Myocyte (in vitro differentiated cells): ENCODE results near the gene AUTS2. TPM values are rescaled to one million over a fixed set of nuclear protein-coding genes. Genes with fewer than 3 reads are reported as not detected.

Experiments
- DNase-seq: peaks from one replicate; pipeline ENCODE4 v3.0.0-alpha.2; 2012; ENCODE audit warnings: low read depth
- total RNA-seq: library from RNA; depleted of rRNA; stranded (reverse); fragments of >200 nt; gene quantifications from 2 replicates; pipeline ENCODE4 v1.2.3, GENCODE V29; 2014

AUTS2 gene
- total RNA-seq, 1 donor from 2014 or later, result 4.4 TPM

DNA sequence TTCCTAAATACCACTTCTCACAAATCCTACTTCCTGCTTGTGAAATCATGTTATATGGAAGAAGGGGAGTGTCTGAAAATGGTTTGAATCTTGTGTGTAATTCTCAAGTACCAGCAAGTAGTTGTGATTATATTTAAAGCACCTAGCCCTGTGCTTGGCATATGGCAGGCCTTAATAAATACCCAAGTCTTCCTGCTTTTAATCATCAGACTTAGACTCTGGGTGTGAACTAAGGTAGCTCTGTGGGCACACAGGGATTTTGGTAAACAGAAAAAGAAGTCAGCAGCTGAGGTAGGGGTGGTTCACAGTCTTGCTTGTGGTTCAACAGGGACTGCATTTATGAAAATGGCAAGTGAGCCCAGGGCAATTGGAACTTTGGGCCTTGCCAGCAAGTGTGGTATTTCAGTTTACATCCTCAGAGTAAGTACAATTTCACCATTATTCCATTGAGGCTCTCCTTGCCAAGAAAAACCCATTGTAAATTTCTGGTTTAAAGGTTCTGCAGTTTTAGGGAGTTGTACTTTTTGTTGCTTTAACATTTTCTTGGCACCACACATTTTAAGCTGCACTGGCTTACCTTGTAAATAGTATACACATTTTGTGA, 215.5 kb downstream of the AUTS2 start:
- no peak for DNase-seq

GRCh38 chr7:69814421-69814962, 216.2 kb downstream of the AUTS2 start:
- DNase-seq, result no peak

DNA sequence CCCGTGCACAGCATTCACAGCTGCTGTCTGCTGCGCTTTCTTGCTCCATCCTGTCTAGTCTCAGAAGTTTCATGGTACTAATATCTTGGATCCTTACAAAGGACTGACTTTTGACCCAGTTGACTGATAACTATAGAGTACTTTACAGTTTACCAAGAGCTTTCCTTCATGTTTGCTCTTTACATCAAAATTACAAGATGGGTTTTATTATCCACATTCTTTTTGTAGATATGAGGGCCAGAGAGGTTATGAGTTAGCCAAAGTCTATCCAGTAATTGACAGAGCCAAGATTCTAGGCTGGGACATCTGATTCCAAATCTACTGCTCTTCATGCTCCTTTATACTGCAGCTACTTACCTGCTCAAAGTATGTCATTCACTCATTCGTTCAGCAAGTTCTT, 218.2 kb downstream of the AUTS2 start:
- DNase-seq, result no peak

- DNase-seq, result no peak
Observed at GRCh38 chr7:69817121-69817520, 218.8 kb downstream of the AUTS2 start.

DNA sequence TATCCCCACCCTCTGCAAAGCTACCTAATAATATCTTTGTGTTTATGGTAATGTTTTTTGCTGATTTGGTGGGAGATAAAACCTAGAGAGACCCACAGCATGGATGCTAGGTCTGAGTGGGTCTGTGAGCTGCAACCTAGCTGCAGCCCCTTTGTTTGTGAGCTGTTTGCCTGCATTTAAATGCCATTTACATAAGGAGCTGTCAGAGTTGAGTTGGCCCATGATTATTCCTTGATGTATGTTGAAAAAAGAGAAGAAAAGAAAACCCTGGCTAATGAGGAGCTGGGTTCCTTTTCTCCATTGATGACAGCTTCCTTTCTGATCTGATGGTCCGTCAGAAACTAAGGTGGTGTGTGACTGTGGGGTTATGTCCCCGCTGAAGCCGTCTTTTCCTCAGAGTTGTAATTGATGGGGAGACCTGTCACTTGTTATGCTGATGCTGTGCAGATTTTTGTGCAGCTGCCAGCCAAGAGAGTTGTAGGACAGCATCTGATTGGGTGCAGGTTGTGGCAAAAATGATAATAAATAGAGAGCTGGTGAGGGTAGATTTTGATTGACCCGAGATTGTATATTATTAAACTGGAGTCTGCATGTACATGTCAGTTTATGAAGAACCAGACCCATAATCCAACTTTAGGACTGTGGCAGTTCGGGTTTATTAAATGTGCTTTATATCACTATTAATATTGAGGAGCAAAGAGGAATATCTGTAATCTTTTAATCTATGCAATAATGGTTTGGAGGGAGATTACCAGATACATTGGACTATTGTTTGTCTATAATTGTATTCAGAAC, 219.8 kb downstream of the AUTS2 start:
- no peak for DNase-seq

- no peak for DNase-seq
Observed at GRCh38 chr7:69818636-69819332, 220.5 kb downstream of the AUTS2 start.

DNA sequence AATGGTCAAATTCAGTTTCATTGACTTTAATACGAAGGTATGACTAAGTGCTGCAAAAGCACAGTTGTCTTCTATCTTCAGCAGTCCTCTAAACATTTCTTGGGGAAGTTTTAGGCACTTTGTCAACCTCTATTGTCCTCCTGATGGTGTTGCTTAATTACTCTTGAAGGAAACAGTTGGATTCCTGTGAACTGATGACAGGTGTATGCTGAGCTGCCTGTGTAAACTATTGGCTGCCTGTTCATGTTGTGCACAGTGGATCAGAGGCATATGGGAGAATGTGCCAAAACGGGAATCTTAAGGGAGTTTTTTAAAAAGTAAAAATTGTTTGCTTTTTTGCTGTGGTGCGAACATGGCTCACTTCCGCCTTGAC, 221.0 kb downstream of the AUTS2 start:
- no peak for DNase-seq

GRCh38 chr7:69820479-69821192, 222.4 kb downstream of the AUTS2 start:
- no peak for DNase-seq

- no peak for DNase-seq
Observed at GRCh38 chr7:69822386-69822785, 224.1 kb downstream of the AUTS2 start.

DNA sequence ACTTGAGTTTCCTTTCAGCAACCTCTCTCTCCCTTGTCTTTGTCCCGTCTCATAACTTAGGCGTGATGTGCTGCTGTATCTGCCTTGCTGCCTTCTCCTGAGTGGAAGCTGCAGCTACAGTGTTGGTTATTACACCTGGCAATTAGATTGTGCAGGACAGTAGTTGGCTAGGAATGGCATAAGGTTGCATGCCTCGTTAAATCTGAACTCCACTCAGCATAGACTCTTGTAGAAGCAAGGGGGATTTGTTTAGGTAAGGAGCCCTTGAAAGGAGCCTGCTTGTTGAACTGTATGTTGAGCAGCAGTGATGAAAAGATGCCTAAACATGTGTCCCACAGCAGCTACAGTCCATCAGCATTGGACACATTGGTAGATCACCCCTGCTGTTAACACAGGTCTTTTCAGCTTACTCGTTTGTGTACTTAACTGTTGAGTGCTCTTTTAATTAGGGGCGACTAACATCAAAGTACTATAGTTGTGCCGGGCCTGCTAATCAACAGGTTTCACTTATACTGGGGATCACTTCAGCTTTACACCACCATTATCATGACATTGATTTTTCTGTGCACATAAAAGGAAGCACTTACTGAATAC, 225.0 kb downstream of the AUTS2 start:
- DNase-seq, result no peak

DNA sequence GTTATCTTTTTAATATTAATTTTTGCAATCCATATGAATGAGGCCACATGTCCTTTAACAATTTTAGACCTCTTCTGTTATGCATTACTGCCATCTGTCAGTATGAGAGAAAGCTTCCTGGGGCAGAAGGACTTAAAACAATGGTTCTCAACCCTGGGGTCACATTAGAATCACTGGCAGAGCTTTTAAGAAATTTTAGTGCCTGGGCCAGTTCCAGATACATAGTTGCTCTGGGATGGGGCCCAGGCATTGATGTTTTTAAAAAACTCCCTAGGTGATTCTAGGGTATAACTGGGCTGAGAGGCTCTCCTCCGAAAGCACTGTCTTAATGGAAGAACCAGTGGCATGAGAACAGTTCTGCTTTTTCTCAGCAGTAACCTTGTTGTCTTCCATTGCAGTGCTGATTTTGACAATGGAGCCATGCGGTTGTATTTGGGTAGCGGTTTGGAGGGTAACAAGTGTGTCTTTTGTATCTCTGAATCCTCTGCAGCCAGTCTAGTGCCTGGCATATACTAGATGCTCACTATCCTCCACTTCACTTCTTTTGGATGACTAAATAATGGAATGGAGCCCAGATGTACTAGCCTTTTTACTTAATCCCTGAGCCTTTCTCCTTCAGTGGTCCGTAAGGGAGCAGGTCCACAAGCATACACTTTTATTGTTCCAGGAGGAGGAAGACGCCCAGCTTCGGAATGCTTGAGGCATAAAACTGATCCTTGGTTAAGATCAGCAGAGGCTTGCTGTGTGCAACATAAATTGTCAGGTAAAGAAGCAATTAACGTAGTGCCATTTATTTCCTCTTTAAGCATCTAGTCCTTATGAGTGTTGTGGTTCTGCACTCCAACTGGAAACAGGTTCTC, 227.1 kb downstream of the AUTS2 start:
- DNase-seq, result no peak

- DNase-seq, result no peak
Observed at GRCh38 chr7:69826283-69826682, 228.0 kb downstream of the AUTS2 start.

- DNase-seq, result no peak
Observed at GRCh38 chr7:69827140-69827539, 228.9 kb downstream of the AUTS2 start.

DNA sequence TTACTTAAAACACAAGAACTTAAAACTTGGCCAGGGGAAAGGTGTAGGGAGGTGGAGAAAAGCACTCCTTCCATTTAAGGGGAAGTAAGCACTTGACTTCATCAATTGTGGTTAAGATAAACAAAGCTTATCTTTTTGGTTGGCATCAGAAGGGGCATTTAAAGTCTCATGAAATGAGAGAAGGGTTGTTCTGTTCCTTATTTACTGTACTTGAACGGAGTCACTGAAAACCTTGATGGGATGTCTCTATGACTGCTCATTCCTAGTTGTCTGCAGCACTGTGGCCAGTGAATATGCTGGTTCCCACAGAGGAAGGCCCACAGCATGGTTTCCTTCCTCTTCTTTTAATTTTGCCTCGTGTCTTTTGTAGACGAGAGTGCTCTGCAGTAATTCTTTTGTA, 229.3 kb downstream of the AUTS2 start:
- DNase-seq, result no peak

DNA sequence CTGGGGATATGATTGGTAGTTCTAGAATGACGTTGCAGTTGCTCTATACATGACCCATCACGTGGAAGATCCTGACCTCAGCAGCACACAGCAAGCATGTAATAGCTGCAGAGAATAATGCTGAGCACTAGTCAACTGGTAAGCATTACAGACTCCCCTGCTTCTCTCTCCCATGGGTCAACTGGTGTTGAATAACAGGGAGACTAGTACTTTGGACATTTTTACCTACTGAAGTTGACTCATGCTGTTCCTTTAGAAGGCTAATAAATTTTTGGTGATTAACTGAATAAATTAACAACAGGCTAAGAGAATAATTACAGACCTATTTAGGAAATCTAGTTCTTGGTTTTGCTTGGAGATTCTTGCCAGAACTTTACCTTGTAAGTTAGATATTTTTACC, 234.1 kb downstream of the AUTS2 start:
- DNase-seq, result no peak

DNA sequence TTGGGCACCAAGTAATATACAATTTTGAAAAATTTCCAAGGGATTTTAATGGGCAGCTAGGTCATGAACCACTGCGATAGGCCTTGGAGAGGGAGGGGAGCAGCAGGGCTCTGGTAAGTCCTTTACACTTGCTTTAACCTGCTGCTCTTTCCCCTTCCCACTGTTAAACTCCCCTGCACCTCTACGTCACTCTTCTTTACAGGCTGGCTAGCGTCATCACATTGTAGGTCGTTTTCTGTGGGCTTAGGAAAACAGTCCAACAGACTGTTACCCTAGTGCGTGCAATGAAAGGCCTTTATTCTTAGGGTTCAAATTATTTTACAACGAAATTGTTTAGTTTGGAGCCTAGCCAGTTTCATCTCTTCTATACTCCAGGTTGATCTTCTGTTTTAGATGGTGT, 235.7 kb downstream of the AUTS2 start:
- no peak for DNase-seq

DNA sequence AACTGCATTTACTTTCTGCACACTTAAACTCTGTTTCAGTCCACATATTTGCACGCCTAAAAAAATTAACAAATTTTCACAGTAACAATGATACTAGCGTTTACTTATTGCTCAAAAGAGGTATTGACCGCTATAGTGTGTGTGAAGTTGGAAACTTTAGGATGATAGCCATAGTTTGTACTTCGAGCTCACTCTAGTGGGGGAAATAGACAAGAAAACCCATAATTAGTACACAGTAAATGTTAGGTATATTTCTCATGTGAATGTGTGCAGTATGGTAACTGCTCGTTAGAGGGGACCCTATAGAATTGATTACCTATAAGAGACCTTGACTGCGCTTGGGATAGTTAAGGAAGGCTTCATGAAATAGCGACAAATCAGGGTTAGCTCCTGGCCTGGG, 238.4 kb downstream of the AUTS2 start:
- no peak for DNase-seq

DNA sequence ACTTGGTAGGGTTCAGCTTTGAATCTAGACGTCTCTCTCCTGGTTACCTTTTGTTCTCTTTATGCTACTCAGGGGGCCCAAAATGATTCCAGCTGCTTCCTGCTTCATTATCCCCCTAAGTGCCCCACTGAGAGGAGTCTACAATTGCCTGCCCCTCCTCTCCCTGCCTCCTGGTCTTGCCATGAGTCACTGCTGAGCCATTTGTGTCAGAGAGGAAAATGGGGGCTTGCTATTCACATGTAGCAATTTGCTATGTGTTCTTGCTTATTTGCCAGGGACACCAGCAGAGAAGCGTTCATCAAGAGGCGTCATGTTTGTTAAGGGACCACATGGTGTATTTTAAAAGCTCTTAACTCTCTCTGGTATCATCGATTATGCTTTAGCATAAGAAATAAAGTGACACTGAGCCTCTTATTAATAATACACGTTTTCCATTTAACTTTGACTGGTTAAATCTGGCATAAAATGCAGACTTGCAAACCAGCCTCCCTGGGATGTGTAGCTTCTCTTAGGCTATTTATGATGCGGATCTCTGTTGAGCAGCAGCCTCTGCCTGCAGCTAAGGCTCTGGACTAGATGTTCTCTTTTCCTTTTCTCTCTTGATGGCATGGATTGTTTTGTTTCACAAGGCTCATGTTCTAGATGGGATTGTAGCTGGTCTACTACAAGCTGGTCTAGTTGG, 239.3 kb downstream of the AUTS2 start:
- no peak for DNase-seq

DNA sequence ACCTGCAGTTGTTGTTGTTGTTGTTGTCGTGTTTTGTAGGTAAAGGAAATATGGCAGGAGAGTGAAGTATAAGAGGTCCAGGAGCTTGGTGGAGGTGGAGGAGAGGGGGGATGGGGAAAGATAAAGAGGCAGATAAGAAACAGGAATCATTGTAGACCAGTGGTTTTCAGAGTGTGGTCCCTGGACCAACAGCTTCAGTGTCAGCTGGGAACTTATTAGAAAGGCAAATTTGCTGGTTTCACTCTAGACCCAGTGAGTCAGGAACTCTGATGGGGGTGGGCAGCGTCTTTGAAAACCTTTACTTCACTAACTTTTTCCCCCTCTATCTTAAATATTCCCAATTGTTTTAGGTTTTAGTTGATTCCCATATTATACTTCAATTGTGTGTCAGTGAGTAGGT, 241.5 kb downstream of the AUTS2 start:
- no peak for DNase-seq

DNA sequence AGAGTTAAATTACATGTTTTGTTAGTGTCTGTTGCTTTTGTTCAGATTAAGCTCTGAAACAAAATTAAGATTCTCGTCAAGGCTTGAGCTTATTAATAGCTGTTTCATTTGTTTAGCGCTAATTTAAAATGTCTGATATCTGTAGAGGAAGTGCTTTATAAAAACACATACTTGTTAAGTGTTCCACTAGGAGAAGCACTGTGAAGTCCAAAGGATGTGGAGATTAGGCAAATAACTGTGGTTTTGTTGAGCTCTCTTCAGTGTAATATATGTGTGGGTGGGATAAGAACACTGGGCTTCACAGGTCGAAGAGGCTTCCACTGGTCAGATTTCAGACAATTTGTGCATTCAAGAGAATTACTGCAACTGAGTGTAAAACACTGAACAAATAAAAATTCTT, 242.0 kb downstream of the AUTS2 start:
- DNase-seq, result no peak
